GM18499 (cell line): Measurements from ENCODE around the gene ST6GALNAC3.
"Not testable (repeated sequence)": the region's sequence is repeated elsewhere in the genome, so short reads cannot be mapped to it uniquely, and the experiment has no call there.

Experiments used
- ATAC-seq: cut with Tn5 transposase; IDR thresholded peaks from one replicate; pipeline ENCODE4 v1.9.1; 2021; ENCODE audit warnings: moderate number of reproducible peaks; ENCODE audit not compliant: insufficient read depth, unreplicated experiment

ST6GALNAC3 gene

GRCh38 chr1:76074321-76075187 is at the start of gene ST6GALNAC3:
Gene ST6GALNAC3 (plus strand): TSS chr1:76074746.
- ATAC-seq = peak; percentile 61

DNA sequence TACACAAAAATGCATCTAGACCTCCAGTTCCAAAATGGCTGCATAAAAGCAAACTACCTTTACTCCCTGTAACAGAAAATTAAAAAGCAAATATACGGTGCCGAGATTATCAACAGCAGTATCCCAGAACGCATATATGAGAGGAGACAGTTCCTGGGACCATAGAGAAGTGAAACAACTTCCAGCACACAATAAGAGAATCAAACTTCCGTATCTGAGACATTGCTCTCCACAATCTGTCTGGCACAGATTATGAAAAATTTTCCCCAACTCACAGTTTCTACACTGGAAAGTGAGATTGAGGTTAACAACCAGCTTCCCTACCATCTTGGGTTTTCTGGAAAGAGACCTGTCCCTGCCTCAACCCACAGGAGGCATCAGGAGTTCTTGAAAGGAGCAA is 47.2 kb upstream of the ST6GALNAC3 start:
- ATAC-seq = no peak

- no peak for ATAC-seq
Observed at GRCh38 chr1:76029331-76029730, 45.2 kb upstream of the ST6GALNAC3 start.

DNA sequence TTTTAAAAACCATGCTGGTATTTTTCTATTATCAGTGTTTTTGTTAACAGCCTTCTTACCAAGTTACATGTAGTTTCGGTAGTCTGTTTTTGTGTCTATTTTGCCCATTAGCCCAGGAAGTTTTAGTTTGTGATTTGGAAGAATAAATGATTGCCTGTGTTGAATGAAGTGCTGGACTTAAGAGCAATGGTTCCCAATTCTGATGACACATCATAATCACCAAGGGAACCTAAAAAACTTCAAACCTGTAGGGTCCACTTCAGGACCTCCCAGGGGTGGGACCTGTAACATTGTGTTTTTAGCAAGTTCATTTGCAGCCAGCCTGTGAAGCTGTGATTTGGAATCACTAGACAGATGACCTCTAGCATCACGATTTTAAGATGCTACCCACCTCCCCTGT is 43.0 kb upstream of the ST6GALNAC3 start:
- no peak for ATAC-seq

DNA sequence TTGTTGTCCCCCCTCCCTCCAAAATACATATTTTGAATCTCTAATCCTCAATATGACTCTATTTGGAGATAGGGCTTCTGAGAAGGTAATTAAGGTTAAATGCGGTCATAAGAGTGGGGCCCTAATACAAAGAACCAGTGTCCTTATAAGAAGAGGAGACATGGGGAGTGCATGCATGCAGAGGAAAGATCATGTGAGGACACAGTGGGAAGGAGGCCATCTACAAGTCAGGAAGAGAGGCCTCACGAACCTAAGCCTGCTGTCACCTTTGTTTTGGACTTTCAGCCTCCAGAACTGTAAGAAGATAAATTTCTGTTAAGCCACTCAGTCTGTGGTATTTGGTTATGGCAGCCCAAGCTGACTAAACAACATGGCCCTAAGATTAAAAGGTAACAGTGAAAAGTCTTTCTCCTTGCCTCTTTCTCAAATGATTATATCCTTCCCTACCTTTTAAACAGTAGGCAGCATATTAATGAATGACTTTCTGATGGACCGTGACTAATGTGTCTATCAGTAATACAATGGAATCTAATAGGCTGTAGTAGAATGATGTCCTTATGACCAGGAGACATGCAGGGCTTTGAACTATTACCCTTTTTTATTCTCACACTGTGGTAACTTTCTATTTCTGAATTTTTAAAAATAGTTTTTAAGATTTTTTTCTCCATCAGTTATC is 40.6 kb upstream of the ST6GALNAC3 start:
- ATAC-seq = no peak

DNA sequence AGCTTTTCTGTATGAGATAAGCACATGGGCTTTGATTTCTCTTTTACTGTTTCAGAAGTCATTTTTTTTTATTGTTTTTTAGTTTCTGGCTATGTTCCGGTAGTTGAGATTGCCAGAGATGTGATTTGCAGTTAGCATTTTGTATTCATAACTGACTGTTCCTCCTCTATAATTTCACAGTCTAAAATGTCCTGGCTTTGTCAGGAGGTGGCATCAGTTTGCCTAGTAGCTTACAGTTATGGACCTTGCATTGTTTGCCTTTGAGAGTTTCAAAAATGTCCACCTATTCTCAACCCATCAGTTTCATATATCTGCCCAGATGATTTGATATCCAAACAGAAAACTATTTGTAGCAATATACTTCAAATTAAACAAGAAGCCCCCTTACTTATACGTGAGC is 39.5 kb upstream of the ST6GALNAC3 start:
- ATAC-seq = no peak

DNA sequence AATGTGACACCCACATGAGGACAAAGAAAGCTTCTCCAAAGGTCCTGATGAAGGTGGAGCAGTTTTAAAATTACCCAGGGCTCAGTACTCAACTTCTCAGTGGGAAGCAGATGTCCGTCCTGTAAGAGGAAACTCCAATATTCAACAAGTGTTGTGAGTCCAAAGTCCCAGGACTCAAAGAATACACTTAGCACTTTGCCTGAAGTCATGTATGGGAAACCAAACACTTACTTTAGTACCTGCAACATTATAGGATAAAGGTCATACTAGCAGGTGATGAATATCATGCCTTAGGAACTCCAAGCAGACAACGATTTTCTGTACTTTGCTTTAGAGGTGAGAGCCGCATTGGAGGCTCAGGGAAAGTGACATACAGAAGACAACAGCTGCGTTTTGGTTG is 37.2 kb upstream of the ST6GALNAC3 start:
- no peak for ATAC-seq

GRCh38 chr1:76038287-76039004 is 36.1 kb upstream of the ST6GALNAC3 start:
- no peak for ATAC-seq

DNA sequence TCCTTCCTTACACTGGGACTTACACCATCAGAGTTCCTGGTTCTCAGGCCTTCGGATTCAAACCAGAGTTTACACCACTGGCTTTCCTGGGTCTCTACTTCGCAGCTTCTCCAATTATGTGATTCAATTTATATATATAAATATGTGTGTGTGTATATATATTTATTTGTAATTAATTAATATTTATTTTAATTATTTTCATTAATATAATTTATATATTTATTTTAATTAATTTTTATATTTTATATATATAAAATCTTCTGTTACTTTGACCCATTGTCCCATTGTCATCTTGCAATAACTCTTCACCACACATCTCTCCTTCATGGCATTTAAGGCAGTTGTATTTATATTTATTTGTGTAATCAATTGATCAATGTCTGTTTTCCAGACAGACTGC is 28.4 kb upstream of the ST6GALNAC3 start:
- no peak for ATAC-seq

DNA sequence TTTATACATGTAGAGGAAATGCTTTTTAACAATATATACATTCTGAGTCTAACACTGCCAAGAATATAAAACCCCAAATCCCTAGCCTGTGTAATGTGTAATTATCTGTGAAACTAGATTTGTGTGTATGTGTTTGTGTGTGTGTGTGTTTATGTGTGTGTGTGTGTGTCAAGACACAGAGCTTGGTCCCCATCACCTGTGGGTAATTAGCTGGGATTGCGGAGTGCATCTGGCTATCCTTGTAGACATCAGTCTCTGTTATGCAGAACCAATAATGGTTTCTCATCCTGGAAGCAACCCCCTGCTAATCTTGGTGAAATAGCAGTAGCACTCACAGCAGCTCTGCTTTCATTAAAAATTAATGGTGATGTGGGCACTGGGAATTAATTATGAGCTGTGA is 26.3 kb upstream of the ST6GALNAC3 start:
- no peak for ATAC-seq

GRCh38 chr1:76048926-76049325 is 25.6 kb upstream of the ST6GALNAC3 start:
- ATAC-seq = no peak

GRCh38 chr1:76049498-76049897 is 25.0 kb upstream of the ST6GALNAC3 start:
- no peak for ATAC-seq

GRCh38 chr1:76050073-76050472 is 24.5 kb upstream of the ST6GALNAC3 start:
- ATAC-seq = not testable (repeated sequence)

DNA sequence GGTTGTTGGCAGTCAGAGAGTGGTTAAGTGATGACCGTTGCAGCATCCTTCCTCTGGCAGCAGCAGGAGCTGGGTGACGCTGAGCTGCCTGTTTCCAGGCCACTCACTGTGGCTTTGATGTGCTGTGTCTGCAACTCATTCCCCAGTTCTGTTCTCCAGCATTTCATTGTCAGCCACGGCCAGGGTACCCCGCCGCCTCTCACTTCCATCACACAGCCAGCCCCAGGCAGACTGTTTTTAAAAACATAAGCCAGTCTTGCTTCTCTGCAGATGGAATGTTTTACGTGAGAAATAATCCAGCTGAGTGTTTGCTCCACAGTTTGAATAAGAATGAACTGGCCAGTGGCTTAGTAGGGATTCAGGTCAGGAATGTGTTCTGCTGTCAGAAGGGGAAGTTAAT is 21.5 kb upstream of the ST6GALNAC3 start:
- ATAC-seq = no peak

GRCh38 chr1:76054359-76054758 is 20.2 kb upstream of the ST6GALNAC3 start:
- no peak for ATAC-seq

DNA sequence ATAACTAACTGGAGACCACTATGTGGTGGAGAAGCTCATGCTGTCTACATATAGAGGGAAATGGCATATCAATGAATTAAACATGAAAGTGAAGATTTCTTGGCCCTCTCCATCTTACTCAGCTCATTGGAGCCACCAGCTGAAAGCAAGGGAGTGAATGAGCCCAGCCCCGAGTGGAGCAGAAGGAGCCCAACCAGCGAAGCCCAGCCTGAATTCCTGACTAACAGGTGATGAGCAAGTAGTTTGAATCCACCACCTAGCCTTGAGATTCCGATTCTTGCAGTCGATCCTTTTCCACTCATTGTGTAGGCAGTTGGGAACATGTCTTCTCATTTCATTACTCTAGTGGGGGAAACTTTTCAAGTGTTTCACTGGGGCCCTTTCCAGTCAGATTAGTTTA is 18.6 kb upstream of the ST6GALNAC3 start:
- no peak for ATAC-seq

GRCh38 chr1:76059451-76059850 is 15.1 kb upstream of the ST6GALNAC3 start:
- no peak for ATAC-seq

DNA sequence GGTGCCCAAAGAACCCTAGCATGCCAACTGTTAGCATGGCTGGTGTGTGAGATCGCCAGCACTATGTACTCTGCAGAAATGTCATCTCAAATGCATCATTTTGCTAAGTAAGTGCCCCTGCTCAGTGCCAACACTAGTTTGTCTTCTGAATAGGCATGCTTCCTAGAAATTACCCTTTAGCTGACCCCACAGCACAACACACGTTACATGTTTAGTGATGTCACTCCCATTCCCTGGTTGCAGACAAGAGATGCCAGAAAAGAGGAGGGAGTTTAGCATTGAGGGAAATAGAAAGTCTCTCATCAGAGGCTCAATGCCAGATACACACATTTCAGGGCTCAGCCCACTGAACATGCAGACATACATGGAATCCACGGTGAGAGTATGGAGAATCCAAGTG is 9.3 kb upstream of the ST6GALNAC3 start:
- no peak for ATAC-seq

GRCh38 chr1:76066394-76066793 is 8.2 kb upstream of the ST6GALNAC3 start:
- ATAC-seq = no peak

DNA sequence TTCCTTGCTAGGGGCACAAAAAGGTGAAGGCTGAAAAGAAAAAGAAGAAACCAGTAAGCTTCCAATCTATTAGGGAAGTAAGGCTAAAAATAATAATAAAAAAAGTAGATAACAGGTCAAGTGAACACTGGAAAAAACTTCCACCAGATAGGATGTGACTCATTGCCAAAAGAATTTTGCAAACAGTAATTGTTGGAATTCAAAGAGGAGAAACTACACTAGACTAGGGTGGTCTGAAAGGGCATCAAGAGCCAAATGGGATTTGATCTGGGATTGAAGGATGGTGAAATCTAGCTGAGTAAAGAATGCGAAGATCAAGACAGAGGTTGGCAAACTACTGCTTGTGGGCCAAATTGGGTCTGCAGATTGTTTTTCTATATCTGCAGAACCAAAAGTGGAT is 6.0 kb upstream of the ST6GALNAC3 start:
- no peak for ATAC-seq

GRCh38 chr1:76068953-76069561 is 5.5 kb upstream of the ST6GALNAC3 start:
- ATAC-seq = no peak
